IPS-20b (cell line): Measurements from ENCODE around the gene STUM.
A peak's percentile ranks its signal among the peaks of the same experiment; 100 is the strongest.

Experiments
- H3K27ac ChIP-seq: one replicate; pipeline ENCODE4 v1.5.1; 2013; ENCODE audit warnings: low read length
- H3K27me3 ChIP-seq: 2 replicates; pipeline ENCODE4 v1.6.1; 2013; ENCODE audit warnings: mild to moderate bottlenecking, low read length, inconsistent platforms; ENCODE audit not compliant: insufficient read depth
- H3K36me3 ChIP-seq: 2 replicates; pipeline ENCODE4 v1.6.1; 2013; ENCODE audit warnings: low read depth, mild to moderate bottlenecking, inconsistent platforms, low read length, moderate library complexity; ENCODE audit not compliant: insufficient read depth
- H3K4me1 ChIP-seq: 2 replicates; pipeline ENCODE4 v1.6.1; 2013; ENCODE audit warnings: mild to moderate bottlenecking, control low read depth, inconsistent platforms, low read length, moderate library complexity; ENCODE audit not compliant: insufficient read depth
- H3K4me3 ChIP-seq: 2 replicates; pipeline ENCODE4 v1.5.1; 2013; ENCODE audit warnings: mild to moderate bottlenecking, low read length, inconsistent platforms
- H3K9ac ChIP-seq: 2 replicates; pipeline ENCODE4 v1.6.1; 2013; ENCODE audit warnings: low read depth, mild to moderate bottlenecking, inconsistent platforms, low read length, moderate library complexity
- H3K9me3 ChIP-seq: 2 replicates; pipeline ENCODE4 v1.6.1; 2013; ENCODE audit warnings: mild to moderate bottlenecking, low read depth, low read length, inconsistent platforms; ENCODE audit not compliant: insufficient read depth

The STUM gene

GRCh38 chr1:226647719-226648118 lies 99.2 kb downstream of the STUM start:
- Histone ChIP-seq H3K4me1 (peaks cover 6% of the 10 kb centered on the region; the same call in 1 of the 2 replicates), H3K9me3 (no peaks in the 10 kb centered on the region), H3K27ac (no peak overlapping the region), H3K9ac (no peak overlapping the region), H3K27me3 (no peaks in the 10 kb centered on the region), H3K4me3 (no peak overlapping the region), H3K36me3 (no peaks in the 10 kb centered on the region)

DNA sequence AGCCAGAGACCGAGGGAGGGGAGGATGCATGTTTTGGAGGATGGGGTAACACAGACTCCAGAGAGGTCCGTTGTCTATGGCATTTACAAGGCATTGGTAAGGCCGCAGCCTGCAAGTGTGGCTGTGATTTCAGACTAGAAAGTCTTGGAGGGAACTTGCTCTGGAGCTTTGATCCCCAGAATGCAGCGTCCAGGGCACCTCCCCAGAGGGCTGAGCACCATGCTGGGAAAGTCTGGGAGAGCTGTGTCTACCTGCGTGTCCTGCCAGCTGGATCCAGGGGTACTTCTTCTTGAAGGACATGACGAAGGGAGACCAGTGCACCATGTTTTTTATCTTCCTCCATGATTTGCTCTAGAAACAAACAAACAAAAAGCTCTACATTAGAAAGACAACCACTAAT lies 99.9 kb downstream of the STUM start:
- no peak overlapping the region for H3K9ac ChIP-seq
- peaks cover 8% of the 10 kb centered on the region; the same call in 1 of the 2 replicates for H3K4me1 ChIP-seq
- no peak overlapping the region for H3K4me3 ChIP-seq
- H3K36me3 ChIP-seq, result no peaks in the 10 kb centered on the region
- no peaks in the 10 kb centered on the region for H3K9me3 ChIP-seq
- H3K27ac ChIP-seq, result no peak overlapping the region
- H3K27me3 ChIP-seq, result no peaks in the 10 kb centered on the region

DNA sequence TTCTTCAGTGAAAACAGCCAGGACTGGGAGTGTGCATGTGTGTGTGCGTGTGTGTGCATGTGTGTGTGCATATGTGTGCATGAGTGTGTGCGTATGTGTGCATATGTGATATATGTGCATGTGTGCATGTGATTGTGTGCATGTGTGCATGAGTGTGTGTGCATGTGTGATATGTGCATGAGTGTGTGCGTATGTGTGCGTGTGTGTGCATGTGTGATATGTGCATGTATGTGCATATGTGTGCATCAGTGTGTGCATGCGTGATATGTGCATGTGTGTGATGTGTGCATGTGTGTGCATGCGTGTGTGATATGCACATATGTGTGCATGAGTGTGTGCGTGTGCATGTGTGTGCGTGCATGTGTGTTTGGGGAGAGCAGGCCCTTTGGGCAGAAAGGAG lies 100.7 kb downstream of the STUM start:
- Histone ChIP-seq H3K9me3 (no peaks in the 10 kb centered on the region), H3K4me3 (no peak overlapping the region), H3K9ac (no peak overlapping the region), H3K36me3 (no peaks in the 10 kb centered on the region), H3K27me3 (no peaks in the 10 kb centered on the region), H3K4me1 (peaks cover 13% of the 10 kb centered on the region), H3K27ac (no peak overlapping the region)

DNA sequence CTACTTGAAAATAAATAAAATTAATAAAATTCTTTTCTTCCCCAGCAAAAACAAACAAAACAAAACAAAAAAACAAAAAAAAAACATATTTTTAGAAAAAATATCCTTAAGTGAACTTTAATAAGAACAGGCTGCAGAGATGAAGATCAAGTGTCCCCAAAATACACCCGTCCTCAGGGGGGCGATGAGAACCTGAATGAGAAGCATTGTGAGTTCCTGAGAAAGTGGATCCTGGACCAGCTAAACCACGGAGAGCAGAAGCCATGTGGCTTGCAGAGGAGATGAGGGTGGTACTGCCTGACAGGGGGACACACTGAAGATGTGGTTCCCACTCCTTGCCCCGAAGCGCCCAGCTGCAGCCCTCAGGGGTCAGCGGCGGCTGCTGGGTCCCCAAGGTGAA lies 101.2 kb downstream of the STUM start:
- no peak overlapping the region for H3K4me3 ChIP-seq
- no peak overlapping the region for H3K9ac ChIP-seq
- H3K4me1 ChIP-seq, result peaks cover 19% of the 10 kb centered on the region

DNA sequence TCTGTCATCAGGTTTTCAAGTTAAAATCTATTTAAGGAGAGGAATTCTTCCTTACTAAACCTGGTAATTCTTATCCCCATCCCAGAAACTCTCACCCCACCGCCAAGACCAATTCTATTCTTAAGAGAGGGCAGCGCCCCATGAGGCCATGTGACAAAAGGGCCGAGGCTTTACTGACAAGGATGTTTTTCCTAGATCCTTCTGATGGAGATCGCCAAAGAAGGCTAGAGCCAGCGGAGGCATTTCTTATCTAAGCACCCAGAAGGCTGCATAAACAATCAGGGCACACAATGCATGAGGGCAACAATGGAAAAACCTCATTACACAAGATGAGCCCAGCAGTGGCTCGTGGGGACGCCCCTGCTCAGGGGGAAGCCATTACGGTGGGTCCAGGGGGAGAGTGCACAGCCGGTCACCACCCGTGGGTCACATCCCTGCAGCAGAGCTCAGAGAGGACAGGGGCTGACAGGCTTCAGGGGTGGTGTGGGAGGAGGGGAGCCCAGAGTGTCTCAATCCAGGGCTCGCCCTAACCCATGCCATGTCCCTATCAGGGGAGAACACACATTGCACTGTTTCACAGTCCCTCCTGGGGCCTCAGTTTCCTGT lies 101.8 kb downstream of the STUM start:
- Histone ChIP-seq H3K27me3 (no peaks in the 10 kb centered on the region), H3K9me3 (no peaks in the 10 kb centered on the region), H3K4me3 (no peak overlapping the region), H3K9ac (no peak overlapping the region), H3K4me1 (peaks cover 24% of the 10 kb centered on the region), H3K36me3 (no peaks in the 10 kb centered on the region), H3K27ac (no peak overlapping the region)

More for the DNA sequence above, 101.2 kb downstream of the STUM start:
- Histone ChIP-seq H3K27me3 (no peaks in the 10 kb centered on the region), H3K9me3 (no peaks in the 10 kb centered on the region), H3K36me3 (no peaks in the 10 kb centered on the region), H3K27ac (no peak overlapping the region)

GRCh38 chr1:226651041-226651731 lies 102.6 kb downstream of the STUM start:
- Histone ChIP-seq H3K36me3 (no peaks in the 10 kb centered on the region), H3K9me3 (no peaks in the 10 kb centered on the region), H3K4me1 (peaks cover 32% of the 10 kb centered on the region), H3K27ac (no peak overlapping the region), H3K27me3 (no peaks in the 10 kb centered on the region), H3K4me3 (no peak overlapping the region), H3K9ac (no peak overlapping the region)

- no peak overlapping the region for H3K4me3 ChIP-seq
- no peak overlapping the region for H3K27ac ChIP-seq
- H3K9ac ChIP-seq, result no peak overlapping the region
- no peaks in the 10 kb centered on the region for H3K27me3 ChIP-seq
- peaks cover 32% of the 10 kb centered on the region for H3K4me1 ChIP-seq
- no peaks in the 10 kb centered on the region for H3K36me3 ChIP-seq
- no peaks in the 10 kb centered on the region for H3K9me3 ChIP-seq
Measured at GRCh38 chr1:226651732-226652105, 103.2 kb downstream of the STUM start.

DNA sequence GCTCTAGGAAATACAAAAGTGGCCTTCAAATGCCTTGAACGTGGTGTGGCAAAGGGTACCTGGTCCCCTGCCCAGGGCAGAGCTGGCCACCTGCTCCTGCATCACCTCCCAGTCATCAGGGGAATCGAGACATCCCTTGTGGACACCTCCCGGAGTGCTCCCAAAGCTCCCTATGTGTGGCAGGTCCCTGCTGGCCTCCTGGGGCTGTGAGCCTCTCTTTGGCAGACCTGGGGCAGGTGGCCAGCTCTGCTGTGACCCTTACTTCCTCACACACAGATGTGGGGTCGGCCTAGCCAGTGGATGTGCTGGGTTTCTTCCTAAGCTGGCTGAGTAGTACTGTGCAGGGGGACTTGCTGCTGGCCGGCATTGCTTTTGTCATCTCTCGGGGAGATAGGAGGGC lies 104.0 kb downstream of the STUM start:
- peaks cover 32% of the 10 kb centered on the region for H3K4me1 ChIP-seq
- H3K9me3 ChIP-seq, result no peaks in the 10 kb centered on the region
- no peak overlapping the region for H3K27ac ChIP-seq
- no peaks in the 10 kb centered on the region for H3K27me3 ChIP-seq
- H3K9ac ChIP-seq, result no peak overlapping the region
- H3K4me3 ChIP-seq, result no peak overlapping the region
- no peaks in the 10 kb centered on the region for H3K36me3 ChIP-seq

DNA sequence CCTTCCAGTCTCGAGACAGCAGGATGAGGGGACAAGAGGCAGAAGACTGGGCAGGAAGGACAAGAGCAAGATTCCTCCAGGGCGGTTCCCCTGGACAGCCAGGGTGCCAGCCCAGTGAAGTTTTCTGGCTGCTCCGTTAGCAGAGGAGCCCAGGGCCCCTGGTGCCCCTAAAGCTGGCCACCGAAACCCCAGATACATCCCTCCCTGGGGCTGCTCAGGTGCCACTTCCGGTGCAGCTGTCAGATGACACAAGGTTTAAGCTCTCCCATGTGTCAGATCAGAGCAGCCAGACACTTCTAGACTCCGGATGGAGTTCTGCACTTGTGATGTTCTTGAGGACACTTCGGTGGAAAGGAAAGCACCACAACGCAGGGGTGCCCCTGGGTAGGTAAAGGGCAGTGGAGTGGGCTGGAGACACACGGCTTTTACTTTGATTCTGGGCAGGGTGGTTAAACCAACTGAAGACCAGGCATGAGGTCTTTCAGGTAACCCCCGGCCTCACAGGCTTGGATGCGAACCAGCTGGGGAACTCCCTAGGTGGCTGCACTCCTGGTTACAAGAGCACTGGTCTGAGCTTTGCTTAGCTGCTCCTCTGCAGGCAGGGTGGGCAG lies 104.9 kb downstream of the STUM start:
- Histone ChIP-seq H3K9me3 (no peaks in the 10 kb centered on the region), H3K27me3 (no peaks in the 10 kb centered on the region), H3K36me3 (no peaks in the 10 kb centered on the region), H3K9ac (peak overlapping the region; percentile 10; the same call in 1 of the 2 replicates), H3K4me3 (no peak overlapping the region; the same call in 1 of the 2 replicates), H3K27ac (peak overlapping the region; percentile 34), H3K4me1 (peaks cover 32% of the 10 kb centered on the region)

DNA sequence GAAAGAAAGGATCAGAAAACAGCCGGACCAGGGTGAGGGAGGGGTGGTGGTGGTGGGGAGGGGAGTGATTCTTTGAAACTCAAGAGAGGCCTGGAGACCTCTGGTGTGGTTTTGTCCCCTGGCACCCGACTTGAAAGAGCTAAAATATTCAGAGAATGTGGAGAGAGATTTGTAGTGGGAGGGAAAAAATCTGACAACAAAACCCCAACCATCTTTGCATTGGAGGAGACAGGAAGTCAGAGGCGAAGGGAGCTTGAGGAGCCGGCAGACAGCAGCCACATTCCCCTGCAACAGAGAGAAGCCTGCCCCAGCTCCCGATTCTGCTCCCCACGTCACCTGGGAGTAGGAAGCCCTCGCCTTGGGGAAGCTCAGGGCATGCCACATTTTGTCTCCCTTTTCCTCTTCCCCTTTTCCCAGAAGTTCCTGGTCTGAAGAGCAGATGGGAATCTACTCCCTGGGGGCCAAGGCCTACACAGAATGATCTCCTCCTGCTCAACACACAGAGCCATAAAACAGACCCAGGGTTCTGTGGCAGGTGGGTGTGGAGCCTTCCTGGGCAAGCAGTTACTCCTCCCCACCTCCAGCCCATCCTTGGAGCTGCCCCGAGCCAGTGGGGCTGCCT lies 105.6 kb downstream of the STUM start:
- Histone ChIP-seq H3K4me1 (peaks cover 32% of the 10 kb centered on the region), H3K9ac (peak overlapping the region; percentile 60; the same call in 1 of the 2 replicates), H3K36me3 (no peaks in the 10 kb centered on the region), H3K27ac (peak overlapping the region; percentile 46), H3K4me3 (no peak overlapping the region; the same call in 1 of the 2 replicates), H3K9me3 (no peaks in the 10 kb centered on the region), H3K27me3 (no peaks in the 10 kb centered on the region)

DNA sequence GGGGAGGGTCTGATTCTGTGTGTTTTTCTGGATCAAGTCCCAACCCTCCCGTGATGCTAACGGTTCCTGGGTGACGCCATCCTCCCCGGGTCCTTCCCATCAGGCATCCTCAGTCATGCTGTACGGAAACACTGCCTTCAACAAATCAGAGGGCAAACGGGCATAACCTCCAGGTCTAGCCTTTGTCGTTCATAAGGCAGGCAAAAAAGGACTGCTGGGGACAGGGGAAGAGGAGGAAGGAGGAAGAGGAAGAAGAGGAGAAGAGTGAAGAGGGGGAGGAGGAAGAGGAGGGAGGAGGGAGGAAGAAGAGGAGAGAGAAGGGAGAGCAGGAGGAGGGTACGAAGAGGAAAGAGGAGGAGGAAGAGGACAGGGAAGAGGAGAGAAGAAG lies 106.1 kb downstream of the STUM start:
- peak overlapping the region; percentile 46 for H3K27ac ChIP-seq
- no peak overlapping the region; the same call in 1 of the 2 replicates for H3K4me3 ChIP-seq
- H3K27me3 ChIP-seq, result no peaks in the 10 kb centered on the region
- H3K9ac ChIP-seq, result peak overlapping the region; percentile 60; the same call in 1 of the 2 replicates
- no peaks in the 10 kb centered on the region for H3K36me3 ChIP-seq
- no peaks in the 10 kb centered on the region for H3K9me3 ChIP-seq
- peaks cover 32% of the 10 kb centered on the region for H3K4me1 ChIP-seq
